CD8-positive, alpha-beta memory T cell (primary cell): ENCODE results near the gene NPIPA3. TPM values are rescaled to one million over a fixed set of nuclear protein-coding genes. Genes with fewer than 3 reads are reported as not detected.
"Not testable (repeated sequence)": the region's sequence is repeated elsewhere in the genome, so short reads cannot be mapped to it uniquely, and the experiment has no call there.

ENCODE experiments used
- CTCF ChIA-PET: fragments of 350-600 bp; sonication (Branson Sonifier 250); formaldehyde crosslinking; loops from one replicate; lab custom pipeline; 2021; ENCODE audit warnings: antibody characterized with exemption; lab: Charles Lee
- POLR2A ChIA-PET: fragments of 350-600 bp; sonication (Branson Sonifier 250); formaldehyde crosslinking; loops from one replicate; lab custom pipeline; 2021; ENCODE audit warnings: antibody characterized with exemption; lab: Charles Lee
- DNase-seq, 5 donors: peaks; one replicate each; pipeline versions ENCODE4 v3.0.0 to v3.0.0-alpha.2; 2020 to 2022; ENCODE audit warnings: mixed read lengths in 1 of 5
- H3K27ac ChIP-seq: one replicate; pipeline ENCODE4 v1.7.0; 2013; ENCODE audit warnings: low read depth, mild to moderate bottlenecking, low read length, moderate library complexity
- H3K27me3 ChIP-seq: 2 replicates; pipeline ENCODE4 v1.7.0; 2013; ENCODE audit warnings: low read length, mild to moderate bottlenecking; ENCODE audit not compliant: insufficient read depth, poor library complexity, severe bottlenecking
- H3K36me3 ChIP-seq: 2 replicates; pipeline ENCODE4 v1.7.0; 2013; ENCODE audit warnings: mild to moderate bottlenecking, low read length, moderate library complexity; ENCODE audit not compliant: insufficient read depth
- H3K4me1 ChIP-seq: 2 replicates; pipeline ENCODE4 v1.7.0; 2013; ENCODE audit warnings: mild to moderate bottlenecking, low read length, moderate library complexity; ENCODE audit not compliant: insufficient read depth
- H3K4me3 ChIP-seq: 2 replicates; pipeline ENCODE4 v1.7.0; 2013; ENCODE audit warnings: mild to moderate bottlenecking, low read length
- H3K9me3 ChIP-seq: 2 replicates; pipeline ENCODE4 v1.7.0; 2013; ENCODE audit warnings: mild to moderate bottlenecking, low read length
- H3K27ac Mint-ChIP-seq, 8 donors: one replicate each; pipeline ENCODE4 v1.8.0; 2020 to 2021; ENCODE audit warnings: mixed read lengths in 8 of 8, mild to moderate bottlenecking in 6 of 8, inconsistent platforms in 3 of 8, moderate library complexity in 3 of 8
- H3K27me3 Mint-ChIP-seq, 2 donors: one replicate each; pipeline ENCODE4 v1.8.0; 2020 to 2021; ENCODE audit warnings: mixed read lengths in 2 of 2, mild to moderate bottlenecking in 1 of 2, moderate library complexity in 1 of 2
- H3K36me3 Mint-ChIP-seq, 3 donors: one replicate each; pipeline ENCODE4 v1.8.0; 2020 to 2021; ENCODE audit warnings: mixed read lengths in 3 of 3, inconsistent platforms in 1 of 3, mild to moderate bottlenecking in 1 of 3
- H3K4me1 Mint-ChIP-seq, 3 donors: one replicate each; pipeline ENCODE4 v1.8.0; 2020 to 2021; ENCODE audit warnings: mixed read lengths in 3 of 3, inconsistent platforms in 1 of 3, mild to moderate bottlenecking in 1 of 3
- H3K4me3 Mint-ChIP-seq, 7 donors: one replicate each; pipeline ENCODE4 v1.8.0; 2020 to 2021; ENCODE audit warnings: mixed read lengths in 7 of 7, mild to moderate bottlenecking in 6 of 7, moderate library complexity in 4 of 7, inconsistent platforms in 2 of 7
- H3K9me3 Mint-ChIP-seq, 5 donors: one replicate each; pipeline ENCODE4 v1.8.0; 2020 to 2022; ENCODE audit warnings: mixed read lengths in 5 of 5, mild to moderate bottlenecking in 3 of 5, moderate library complexity in 2 of 5, inconsistent platforms in 1 of 5
- polyA plus RNA-seq: library from polyadenylated mRNA; unstranded; fragments of 300-500 nt; fragmentation: Illumina TruSeq; gene quantifications from one replicate; pipeline ENCODE4 v1.2.3, GENCODE V29; 2021
- total RNA-seq, 2 experiments: library from RNA; stranded (reverse); gene quantifications; one replicate each; pipeline ENCODE4 v1.2.3, GENCODE V29; 2021

The NPIPA3 gene
- total RNA-seq: 1 to 10 TPM in 1 of 2 experiments, under 1 TPM in 1; 0.69 to 1.8 TPM
- polyA plus RNA-seq: not detected

GRCh38 chr16:14703156-14704011, at the start of gene NPIPA3:
TSS of gene NPIPA3 (plus strand) at chr16:14703411. CDS start at chr16:14708944, 5,533 bp downstream.
- H3K36me3 ChIP-seq, H3K27me3 ChIP-seq, H3K4me1 Mint-ChIP-seq, H3K27ac ChIP-seq, H3K9me3 ChIP-seq, H3K4me3 Mint-ChIP-seq, H3K9me3 Mint-ChIP-seq, H3K4me1 ChIP-seq, H3K27ac Mint-ChIP-seq, DNase-seq, H3K27me3 Mint-ChIP-seq, POLR2A ChIA-PET, H3K4me3 ChIP-seq, CTCF ChIA-PET, H3K36me3 Mint-ChIP-seq: not testable (repeated sequence)

DNA sequence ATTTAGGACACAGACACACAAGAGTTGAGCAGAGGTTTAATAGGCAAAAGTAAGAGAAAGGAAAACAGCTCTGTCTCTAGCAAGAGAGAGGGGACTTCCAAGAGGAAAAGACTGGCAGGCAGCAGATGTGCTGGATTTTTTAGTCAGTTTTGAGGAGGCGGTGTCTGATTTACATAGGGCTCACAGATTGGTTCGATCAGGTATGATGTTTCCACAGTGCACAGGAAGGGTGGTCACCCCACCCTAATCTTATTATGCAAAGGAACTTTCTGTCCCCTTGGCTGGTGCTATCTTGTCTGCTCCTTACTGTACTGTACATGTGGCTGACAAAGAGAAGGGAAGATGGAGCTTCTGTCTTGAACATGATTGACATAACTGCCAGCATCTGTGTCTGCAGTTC, 45.1 kb upstream of the NPIPA3 start:
- no peak overlapping the region for H3K27ac ChIP-seq
- no peak for DNase-seq
- Mint-ChIP-seq H3K27me3 (no peaks in the 10 kb centered on the region), H3K4me1 (peaks cover 0 to 3% (median 1%) of the 10 kb centered on the region in 3 donors), H3K4me3 (no peak overlapping the region), H3K27ac (peak overlapping the region in 4 of 8 donors; percentile 35 to 88 (median 70)), H3K9me3 (no peaks in the 10 kb centered on the region), H3K36me3 (peaks cover 0 to 68% (median 10%) of the 10 kb centered on the region in 3 donors)
- no peaks in the 10 kb centered on the region for H3K4me1 ChIP-seq
- POLR2A ChIA-PET: no interaction called here
- CTCF ChIA-PET: no interaction called here
- H3K4me3 ChIP-seq: no peak overlapping the region
- no peaks in the 10 kb centered on the region for H3K9me3 ChIP-seq
- no peaks in the 10 kb centered on the region for H3K27me3 ChIP-seq
- H3K36me3 ChIP-seq: peaks cover 21% of the 10 kb centered on the region

- POLR2A ChIA-PET: no interaction called here
- Mint-ChIP-seq H3K27ac (peak overlapping the region in 1 of 8 donors; percentile 32), H3K27me3 (no peaks in the 10 kb centered on the region), H3K4me1 (peaks cover 3 to 9% (median 4%) of the 10 kb centered on the region in 3 donors), H3K9me3 (no peaks in the 10 kb centered on the region), H3K36me3 (peaks cover 0 to 67% (median 12%) of the 10 kb centered on the region in 3 donors), H3K4me3 (no peak overlapping the region)
- H3K4me3 ChIP-seq: no peak overlapping the region
- no peak for DNase-seq
- no peaks in the 10 kb centered on the region for H3K4me1 ChIP-seq
- H3K36me3 ChIP-seq: peaks cover 32% of the 10 kb centered on the region
- no peak overlapping the region for H3K27ac ChIP-seq
- no peaks in the 10 kb centered on the region for H3K9me3 ChIP-seq
- no peaks in the 10 kb centered on the region for H3K27me3 ChIP-seq
- CTCF ChIA-PET: no interaction called here
Measured at GRCh38 chr16:14667347-14668266, 35.6 kb upstream of the NPIPA3 start.

DNA sequence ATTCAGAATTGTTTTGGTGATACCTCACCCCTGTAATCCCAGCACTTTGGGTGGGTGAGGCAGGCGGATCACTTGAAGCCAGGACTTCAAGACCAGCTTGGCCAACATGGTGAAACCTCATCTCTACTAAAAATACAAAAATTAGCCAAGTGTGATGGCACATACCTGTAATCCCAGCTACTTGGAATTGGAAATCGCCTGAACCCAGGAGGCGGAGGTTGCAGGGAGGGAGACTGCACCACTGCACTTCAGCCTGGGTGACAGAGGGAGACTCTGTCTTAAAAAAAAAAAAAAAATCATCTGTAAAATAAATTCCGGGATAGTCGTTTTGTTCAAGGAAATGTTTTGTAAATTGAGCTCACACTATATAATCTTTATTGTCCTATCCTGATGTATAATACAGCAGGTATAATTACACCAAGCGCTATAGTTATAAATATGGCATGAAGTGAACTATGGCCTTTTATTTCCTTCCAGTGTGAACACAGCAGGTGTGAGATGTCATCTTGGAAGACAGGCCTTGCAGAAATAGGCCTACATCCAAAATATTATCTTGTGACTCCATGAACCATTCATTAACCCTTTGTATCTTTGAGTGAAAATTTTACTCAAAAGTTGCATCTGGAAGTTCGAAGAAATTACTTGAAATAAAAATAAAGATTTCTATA, 34.5 kb upstream of the NPIPA3 start:
- Histone ChIP-seq H3K27me3 (no peaks in the 10 kb centered on the region), H3K36me3 (peaks cover 27% of the 10 kb centered on the region), H3K27ac (no peak overlapping the region), H3K4me3 (no peak overlapping the region), H3K4me1 (no peaks in the 10 kb centered on the region), H3K9me3 (no peaks in the 10 kb centered on the region)
- Mint-ChIP-seq H3K36me3 (peaks cover 0 to 58% (median 10%) of the 10 kb centered on the region in 3 donors), H3K4me1 (peaks cover 6 to 16% (median 8%) of the 10 kb centered on the region in 3 donors), H3K27ac (no peak overlapping the region), H3K4me3 (no peak overlapping the region), H3K9me3 (no peaks in the 10 kb centered on the region), H3K27me3 (no peaks in the 10 kb centered on the region)
- ChIA-PET CTCF (no interaction called here), POLR2A (no interaction called here)
- no peak for DNase-seq

- H3K27ac ChIP-seq: no peak overlapping the region
- no peaks in the 10 kb centered on the region for H3K4me1 ChIP-seq
- Mint-ChIP-seq H3K9me3 (no peaks in the 10 kb centered on the region), H3K27ac (no peak overlapping the region), H3K27me3 (no peaks in the 10 kb centered on the region), H3K4me3 (no peak overlapping the region), H3K36me3 (peaks cover 0 to 48% (median 10%) of the 10 kb centered on the region in 3 donors), H3K4me1 (peaks cover 7 to 20% (median 14%) of the 10 kb centered on the region in 3 donors)
- no peak overlapping the region for H3K4me3 ChIP-seq
- POLR2A ChIA-PET: no interaction called here
- CTCF ChIA-PET: no interaction called here
- no peak for DNase-seq
- H3K36me3 ChIP-seq: peaks cover 17% of the 10 kb centered on the region
- H3K9me3 ChIP-seq: no peaks in the 10 kb centered on the region
- no peaks in the 10 kb centered on the region for H3K27me3 ChIP-seq
Measured at GRCh38 chr16:14669776-14670175, 33.4 kb upstream of the NPIPA3 start.

DNA sequence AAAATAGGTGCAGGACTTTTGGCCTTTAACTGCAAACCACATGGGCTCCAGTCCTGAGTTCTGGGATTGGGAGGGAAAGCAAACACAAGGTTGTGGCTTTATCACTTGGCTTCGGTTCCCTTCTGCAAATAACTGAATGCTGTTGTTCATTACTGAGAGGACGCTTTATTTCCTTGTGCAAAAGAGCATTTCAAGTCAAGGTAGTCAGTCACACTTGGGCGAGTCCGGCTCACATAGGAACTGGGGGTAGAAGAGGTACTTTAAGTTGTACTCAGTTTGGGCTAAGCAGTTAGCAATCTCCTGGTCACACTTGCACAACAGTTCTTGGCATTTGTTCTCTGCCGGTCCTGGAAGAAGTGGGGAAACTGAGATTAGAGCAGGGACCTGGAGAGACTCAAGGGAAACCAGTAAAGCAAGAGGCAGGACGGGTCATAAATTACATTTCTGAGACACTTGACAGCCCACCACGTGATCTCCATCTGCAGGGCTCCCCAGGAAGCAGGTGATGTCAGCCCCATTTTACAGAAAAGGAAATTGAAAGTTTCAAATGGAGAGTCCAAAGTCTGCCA, 30.7 kb upstream of the NPIPA3 start:
- ChIA-PET CTCF (no interaction called here), POLR2A (no interaction called here)
- H3K9me3 ChIP-seq: no peaks in the 10 kb centered on the region
- no peak overlapping the region for H3K27ac ChIP-seq
- Mint-ChIP-seq H3K27ac (peak overlapping the region in 4 of 8 donors; percentile 23 to 52 (median 28)), H3K27me3 (peaks cover 0 to 1% of the 10 kb centered on the region in 2 donors), H3K36me3 (peaks cover 0 to 22% (median 3%) of the 10 kb centered on the region in 3 donors), H3K4me3 (no peak overlapping the region), H3K4me1 (peaks cover 7 to 20% (median 14%) of the 10 kb centered on the region in 3 donors), H3K9me3 (no peaks in the 10 kb centered on the region)
- H3K4me1 ChIP-seq: no peaks in the 10 kb centered on the region
- no peak overlapping the region for H3K4me3 ChIP-seq
- no peaks in the 10 kb centered on the region for H3K36me3 ChIP-seq
- H3K27me3 ChIP-seq: no peaks in the 10 kb centered on the region
- DNase-seq: no peak

GRCh38 chr16:14676633-14677032, 26.6 kb upstream of the NPIPA3 start:
- no peak for DNase-seq
- no peaks in the 10 kb centered on the region for H3K4me1 ChIP-seq
- H3K27ac Mint-ChIP-seq: no peak overlapping the region
- ChIA-PET CTCF (no interaction called here), POLR2A (no interaction called here)
- H3K27ac ChIP-seq: no peak overlapping the region
- no peaks in the 10 kb centered on the region for H3K9me3 Mint-ChIP-seq
- no peaks in the 10 kb centered on the region for H3K9me3 ChIP-seq
- no peaks in the 10 kb centered on the region for H3K36me3 Mint-ChIP-seq
- no peaks in the 10 kb centered on the region for H3K36me3 ChIP-seq
- H3K27me3 Mint-ChIP-seq: peaks cover 4 to 14% of the 10 kb centered on the region in 2 donors
- H3K4me3 Mint-ChIP-seq: no peak overlapping the region
- peaks cover 7 to 20% (median 14%) of the 10 kb centered on the region in 3 donors for H3K4me1 Mint-ChIP-seq
- no peaks in the 10 kb centered on the region for H3K27me3 ChIP-seq
- H3K4me3 ChIP-seq: no peak overlapping the region
